AG04450 (cell line): ENCODE measurements around the gene SLC24A4. TPM values are rescaled to one million over a fixed set of nuclear protein-coding genes. Genes with fewer than 3 reads are reported as not detected.

Experiments used
- CTCF ChIA-PET: fragments of 300-600, 350-600 bp; formaldehyde crosslinking; extraction: SDS; loops from one replicate; lab custom pipeline; 2022; ENCODE audit warnings: antibody characterized with exemption, inconsistent platforms; lab: Charles Lee
- POLR2A ChIA-PET: fragments of 350-600 bp; formaldehyde crosslinking; extraction: SDS; loops from one replicate; lab custom pipeline; 2021; ENCODE audit warnings: antibody characterized with exemption, inconsistent platforms; lab: Yijun Ruan, JAX
- DNase-seq: peaks from one replicate; pipeline ENCODE4 v3.0.0-alpha.2; 2011; ENCODE audit warnings: low read depth, low spot score
- H3K27ac ChIP-seq: one replicate; pipeline ENCODE4 v1.5.1; 2012; ENCODE audit warnings: low read depth, low read length, control low read depth
- H3K27me3 ChIP-seq: one replicate; pipeline ENCODE4 v1.6.0; 2012; ENCODE audit warnings: low read length; ENCODE audit not compliant: control insufficient read depth, insufficient read depth
- H3K4me3 ChIP-seq: 2 replicates; pipeline ENCODE4 v1.5.1; 2011; ENCODE audit warnings: mild to moderate bottlenecking, low read depth, low read length, control low read depth
- H3K9me3 ChIP-seq: 2 replicates; pipeline ENCODE4 v1.5.1; 2012; ENCODE audit warnings: low read length; ENCODE audit not compliant: control insufficient read depth, insufficient read depth
- polyA plus RNA-seq: library from polyadenylated mRNA; depleted of rRNA; stranded (reverse); fragments of >200 nt; gene quantifications from 2 replicates; pipeline ENCODE4 v1.2.3, GENCODE V29; 2011
- TF ChIP-seq, protein P1 (sequence below): IDR thresholded peaks from 2 replicates; pipeline ENCODE4 v1.5.1; 2011; ENCODE audit warnings: low read depth, low read length, control low read depth, inconsistent platforms

The SLC24A4 gene
- polyA plus RNA-seq, 1 experiment, result not detected

- TF ChIP-seq, protein P1, sequence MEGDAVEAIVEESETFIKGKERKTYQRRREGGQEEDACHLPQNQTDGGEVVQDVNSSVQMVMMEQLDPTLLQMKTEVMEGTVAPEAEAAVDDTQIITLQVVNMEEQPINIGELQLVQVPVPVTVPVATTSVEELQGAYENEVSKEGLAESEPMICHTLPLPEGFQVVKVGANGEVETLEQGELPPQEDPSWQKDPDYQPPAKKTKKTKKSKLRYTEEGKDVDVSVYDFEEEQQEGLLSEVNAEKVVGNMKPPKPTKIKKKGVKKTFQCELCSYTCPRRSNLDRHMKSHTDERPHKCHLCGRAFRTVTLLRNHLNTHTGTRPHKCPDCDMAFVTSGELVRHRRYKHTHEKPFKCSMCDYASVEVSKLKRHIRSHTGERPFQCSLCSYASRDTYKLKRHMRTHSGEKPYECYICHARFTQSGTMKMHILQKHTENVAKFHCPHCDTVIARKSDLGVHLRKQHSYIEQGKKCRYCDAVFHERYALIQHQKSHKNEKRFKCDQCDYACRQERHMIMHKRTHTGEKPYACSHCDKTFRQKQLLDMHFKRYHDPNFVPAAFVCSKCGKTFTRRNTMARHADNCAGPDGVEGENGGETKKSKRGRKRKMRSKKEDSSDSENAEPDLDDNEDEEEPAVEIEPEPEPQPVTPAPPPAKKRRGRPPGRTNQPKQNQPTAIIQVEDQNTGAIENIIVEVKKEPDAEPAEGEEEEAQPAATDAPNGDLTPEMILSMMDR, result no peak
- peaks cover 4% of the 10 kb centered on the region for H3K27me3 ChIP-seq
- ChIA-PET CTCF (no interaction called here), POLR2A (no interaction called here)
- H3K27ac ChIP-seq, result no peak overlapping the region
- no peaks in the 10 kb centered on the region for H3K9me3 ChIP-seq
- DNase-seq, result no peak
- H3K4me3 ChIP-seq, result no peak overlapping the region
Measured at GRCh38 chr14:92277031-92277430, 45.9 kb upstream of the SLC24A4 start.

- CTCF ChIA-PET, result no interaction called here
- H3K9me3 ChIP-seq, result no peaks in the 10 kb centered on the region
- POLR2A ChIA-PET, result no interaction called here
- no peak for DNase-seq
- H3K27me3 ChIP-seq, result peaks cover 4% of the 10 kb centered on the region
- H3K27ac ChIP-seq, result no peak overlapping the region
- TF ChIP-seq, protein P1, result no peak
- H3K4me3 ChIP-seq, result no peak overlapping the region
Measured at GRCh38 chr14:92280554-92281262, 42.3 kb upstream of the SLC24A4 start.

- TF ChIP-seq, protein P1, result no peak
- CTCF ChIA-PET, result no interaction called here
- no peak overlapping the region for H3K4me3 ChIP-seq
- DNase-seq, result no peak
- no peak overlapping the region for H3K27ac ChIP-seq
- no peaks in the 10 kb centered on the region for H3K27me3 ChIP-seq
- H3K9me3 ChIP-seq, result no peaks in the 10 kb centered on the region
- POLR2A ChIA-PET, result no interaction called here
Measured at GRCh38 chr14:92282669-92283068, 40.3 kb upstream of the SLC24A4 start.

GRCh38 chr14:92285311-92285710, 37.7 kb upstream of the SLC24A4 start:
- Histone ChIP-seq H3K9me3 (no peaks in the 10 kb centered on the region), H3K27ac (no peak overlapping the region), H3K4me3 (no peak overlapping the region), H3K27me3 (peaks cover 9% of the 10 kb centered on the region)
- POLR2A ChIA-PET, result no interaction called here
- CTCF ChIA-PET, result no interaction called here
- TF ChIP-seq, protein P1, result no peak
- no peak for DNase-seq

DNA sequence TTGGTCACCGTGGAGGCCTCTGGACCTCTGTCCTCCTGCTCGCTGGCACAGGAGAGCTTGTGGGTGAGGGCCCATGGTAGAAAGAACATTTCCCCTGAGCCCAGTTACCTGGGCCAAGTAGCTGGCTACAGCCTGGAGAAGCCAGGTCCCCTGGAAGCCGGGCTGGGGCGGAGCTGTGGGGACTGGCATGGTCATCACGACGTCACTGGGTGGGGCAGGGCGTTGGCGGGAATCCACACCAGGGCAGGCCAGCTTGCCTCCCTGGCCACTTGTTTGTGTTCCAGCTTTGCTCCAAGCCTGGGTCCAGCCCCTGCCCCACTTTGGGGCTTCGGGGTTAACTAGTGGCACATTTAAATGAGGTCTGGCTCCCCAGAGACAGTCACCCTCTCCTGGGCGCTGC, 35.0 kb upstream of the SLC24A4 start:
- no peak for DNase-seq
- H3K27me3 ChIP-seq, result peaks cover 9% of the 10 kb centered on the region
- no peak overlapping the region for H3K27ac ChIP-seq
- TF ChIP-seq, protein P1, result no peak
- CTCF ChIA-PET, result no interaction called here
- H3K9me3 ChIP-seq, result no peaks in the 10 kb centered on the region
- POLR2A ChIA-PET, result no interaction called here
- no peak overlapping the region for H3K4me3 ChIP-seq
